HG02759 (cell line): ENCODE measurements around the gene REEP6.

ENCODE experiments used
- ATAC-seq: cut with Tn5 transposase; IDR thresholded peaks from one replicate; pipeline ENCODE4 v1.9.1; 2021; ENCODE audit warnings: mild to moderate bottlenecking, moderate library complexity; ENCODE audit not compliant: unreplicated experiment

REEP6 gene

GRCh38 chr19:1540365-1540925, 49.5 kb downstream of the REEP6 start:
- no peak for ATAC-seq
